Karpas-422 (cell line): Measurements from ENCODE around the gene ACTN3. TPM values are rescaled to one million over a fixed set of nuclear protein-coding genes. Genes with fewer than 3 reads are reported as not detected.

ENCODE experiments used
- DNase-seq: peaks from one replicate; pipeline ENCODE4 v3.0.0-alpha.2; 2015
- H2AFZ ChIP-seq: fragments of 200-600 bp; sonication (generic); 2 replicates; pipeline ENCODE4 v1.6.1; 2014; ENCODE audit warnings: antibody characterized with exemption, low read length, mixed read lengths
- H3K27ac ChIP-seq: fragments of 200-600 bp; sonication (generic); 2 replicates; pipeline ENCODE4 v1.5.1; 2014; ENCODE audit warnings: mild to moderate bottlenecking, low read length, moderate library complexity
- H3K27me3 ChIP-seq: fragments of 200-600 bp; sonication (generic); 2 replicates; pipeline ENCODE4 v1.6.1; 2014; ENCODE audit warnings: low read length, mixed read lengths
- H3K36me3 ChIP-seq: fragments of 200-600 bp; sonication (generic); 2 replicates; pipeline ENCODE4 v1.6.1; 2014; ENCODE audit warnings: low read length, mixed read lengths; ENCODE audit not compliant: insufficient read depth
- H3K4me1 ChIP-seq: fragments of 200-600 bp; sonication (generic); 2 replicates; pipeline ENCODE4 v1.6.1; 2014; ENCODE audit warnings: mild to moderate bottlenecking, low read length, mixed read lengths
- H3K4me2 ChIP-seq: fragments of 200-600 bp; sonication (generic); 2 replicates; pipeline ENCODE4 v1.6.1; 2014; ENCODE audit warnings: low read length, low read depth, mild to moderate bottlenecking; ENCODE audit not compliant: poor library complexity, severe bottlenecking
- H3K4me3 ChIP-seq: fragments of 200-600 bp; sonication (generic); 2 replicates; pipeline ENCODE4 v1.5.1; 2014; ENCODE audit warnings: mild to moderate bottlenecking, antibody characterized with exemption, low read length, mixed read lengths
- H3K79me2 ChIP-seq: fragments of 200-600 bp; sonication (generic); 2 replicates; pipeline ENCODE4 v1.6.1; 2014; ENCODE audit warnings: mild to moderate bottlenecking, low read length, mixed read lengths
- H3K9ac ChIP-seq: fragments of 200-600 bp; sonication (generic); 2 replicates; pipeline ENCODE4 v1.6.0; 2014; ENCODE audit warnings: low read length
- H3K9me2 ChIP-seq: fragments of 200-600 bp; sonication (generic), shearing (Covaris generic); replicated peaks from 2 replicates; pipeline ENCODE4 v1.6.0; 2014; ENCODE audit warnings: mild to moderate bottlenecking, low read length, moderate library complexity; ENCODE audit not compliant: insufficient read depth
- H3K9me3 ChIP-seq: fragments of 300-700, 200-600 bp; sonication (generic); 2 replicates; pipeline ENCODE4 v1.6.1; 2014; ENCODE audit warnings: low read length, mixed read lengths
- H4K20me1 ChIP-seq: fragments of 200-600 bp; sonication (generic); 2 replicates; pipeline ENCODE4 v1.6.1; 2014; ENCODE audit warnings: mild to moderate bottlenecking, antibody characterized with exemption, low read length, low read depth; ENCODE audit not compliant: insufficient read depth
- total RNA-seq: library from RNA; depleted of rRNA; stranded (reverse); fragments of >200 nt; shearing (Covaris generic); gene quantifications from 2 replicates; pipeline ENCODE4 v1.2.3, GENCODE V29; 2014; ENCODE audit warnings: low replicate concordance

The ACTN3 gene
- total RNA-seq, 1 experiment from 2014 or later = not detected

DNA sequence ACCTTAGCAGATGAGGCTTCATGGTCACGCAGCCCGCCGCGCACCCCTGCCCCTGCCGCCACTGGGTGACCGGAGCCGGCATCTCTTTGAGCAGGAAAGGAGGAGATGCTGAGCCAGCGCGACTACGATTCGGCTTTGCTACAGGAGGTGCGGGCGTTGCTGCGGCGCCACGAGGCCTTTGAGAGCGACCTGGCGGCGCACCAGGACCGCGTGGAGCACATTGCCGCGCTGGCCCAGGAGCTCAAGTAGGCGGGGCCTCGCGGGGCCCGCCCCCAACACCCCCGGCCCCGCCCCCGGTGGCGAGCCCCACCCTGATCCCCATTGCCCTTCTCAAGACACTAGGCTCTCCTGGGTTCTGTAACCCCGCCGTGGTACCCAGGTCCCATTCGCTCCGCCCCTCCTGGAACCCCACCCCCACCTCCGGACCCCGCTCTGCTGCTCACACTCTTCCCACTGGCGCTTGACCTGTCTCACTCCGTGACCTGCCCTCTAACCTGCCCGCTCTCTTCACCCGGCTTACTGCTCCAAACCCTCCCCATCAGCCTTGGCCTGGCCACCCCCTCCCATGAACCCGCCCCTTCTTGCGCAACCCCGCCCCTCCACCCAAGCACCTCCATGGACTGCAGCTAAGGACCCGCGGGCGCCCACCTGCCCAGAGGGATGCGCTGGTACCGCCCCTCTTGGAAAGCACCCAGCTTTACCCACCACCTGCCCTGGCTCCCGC, 12.6 kb downstream of the ACTN3 start:
- H3K4me1 ChIP-seq = no peaks in the 10 kb centered on the region
- H3K27me3 ChIP-seq = no peaks in the 10 kb centered on the region
- H3K9me3 ChIP-seq = no peaks in the 10 kb centered on the region
- H3K27ac ChIP-seq = no peak overlapping the region
- H3K36me3 ChIP-seq = no peaks in the 10 kb centered on the region
- no peaks in the 10 kb centered on the region for H4K20me1 ChIP-seq
- H3K9me2 ChIP-seq = no peaks in the 10 kb centered on the region
- DNase-seq = no peak
- H3K4me2 ChIP-seq = no peak overlapping the region
- no peaks in the 10 kb centered on the region for H3K79me2 ChIP-seq
- H3K9ac ChIP-seq = no peak overlapping the region
- H3K4me3 ChIP-seq = no peak overlapping the region
- no peak overlapping the region for H2AFZ ChIP-seq

- Histone ChIP-seq H3K27me3 (no peaks in the 10 kb centered on the region), H3K9me2 (no peaks in the 10 kb centered on the region), H3K9me3 (no peaks in the 10 kb centered on the region), H2AFZ (no peak overlapping the region), H3K27ac (no peak overlapping the region), H3K4me2 (no peak overlapping the region), H3K9ac (no peak overlapping the region), H3K79me2 (no peaks in the 10 kb centered on the region), H3K4me1 (no peaks in the 10 kb centered on the region), H4K20me1 (no peaks in the 10 kb centered on the region), H3K36me3 (no peaks in the 10 kb centered on the region), H3K4me3 (no peak overlapping the region)
- no peak for DNase-seq
Measured at GRCh38 chr11:66559866-66560676, 13.4 kb downstream of the ACTN3 start.

- Histone ChIP-seq H3K79me2 (no peaks in the 10 kb centered on the region), H3K9ac (no peak overlapping the region), H4K20me1 (no peaks in the 10 kb centered on the region), H3K4me3 (no peak overlapping the region), H3K9me2 (no peaks in the 10 kb centered on the region), H3K27me3 (no peaks in the 10 kb centered on the region), H3K27ac (no peak overlapping the region), H3K4me2 (no peak overlapping the region), H3K4me1 (no peaks in the 10 kb centered on the region), H3K9me3 (no peaks in the 10 kb centered on the region), H3K36me3 (no peaks in the 10 kb centered on the region), H2AFZ (no peak overlapping the region)
- DNase-seq = no peak
Measured at GRCh38 chr11:66561178-66561974, 14.7 kb downstream of the ACTN3 start.

- Histone ChIP-seq H3K4me2 (no peak overlapping the region), H3K27ac (no peak overlapping the region), H3K9me2 (no peaks in the 10 kb centered on the region), H3K36me3 (no peaks in the 10 kb centered on the region), H3K4me3 (no peak overlapping the region), H3K9me3 (no peaks in the 10 kb centered on the region), H2AFZ (no peak overlapping the region), H4K20me1 (no peaks in the 10 kb centered on the region), H3K79me2 (no peaks in the 10 kb centered on the region), H3K27me3 (no peaks in the 10 kb centered on the region), H3K9ac (no peak overlapping the region), H3K4me1 (no peaks in the 10 kb centered on the region)
- no peak for DNase-seq
Measured at GRCh38 chr11:66561975-66562248, 15.2 kb downstream of the ACTN3 start.

GRCh38 chr11:66562275-66562674, 15.6 kb downstream of the ACTN3 start:
- no peaks in the 10 kb centered on the region for H3K36me3 ChIP-seq
- H3K4me2 ChIP-seq = no peak overlapping the region
- no peaks in the 10 kb centered on the region for H3K9me2 ChIP-seq
- H3K79me2 ChIP-seq = no peaks in the 10 kb centered on the region
- no peak overlapping the region for H3K27ac ChIP-seq
- no peak overlapping the region for H3K4me3 ChIP-seq
- DNase-seq = no peak
- no peaks in the 10 kb centered on the region for H3K27me3 ChIP-seq
- H2AFZ ChIP-seq = no peak overlapping the region
- H3K9ac ChIP-seq = no peak overlapping the region
- H3K4me1 ChIP-seq = no peaks in the 10 kb centered on the region
- no peaks in the 10 kb centered on the region for H3K9me3 ChIP-seq
- no peaks in the 10 kb centered on the region for H4K20me1 ChIP-seq

- H3K9me2 ChIP-seq = no peaks in the 10 kb centered on the region
- H3K4me2 ChIP-seq = no peak overlapping the region
- H3K4me3 ChIP-seq = no peak overlapping the region
- H2AFZ ChIP-seq = no peak overlapping the region
- H3K9ac ChIP-seq = no peak overlapping the region
- H3K36me3 ChIP-seq = no peaks in the 10 kb centered on the region
- no peaks in the 10 kb centered on the region for H3K9me3 ChIP-seq
- H3K27ac ChIP-seq = no peak overlapping the region
- no peaks in the 10 kb centered on the region for H4K20me1 ChIP-seq
- no peaks in the 10 kb centered on the region for H3K27me3 ChIP-seq
- no peaks in the 10 kb centered on the region for H3K79me2 ChIP-seq
- H3K4me1 ChIP-seq = no peaks in the 10 kb centered on the region
- DNase-seq = no peak
Measured at GRCh38 chr11:66562907-66563583, 16.3 kb downstream of the ACTN3 start.

- H3K9ac ChIP-seq = no peak overlapping the region
- no peaks in the 10 kb centered on the region for H3K79me2 ChIP-seq
- H3K27me3 ChIP-seq = no peaks in the 10 kb centered on the region
- no peaks in the 10 kb centered on the region for H3K9me2 ChIP-seq
- DNase-seq = no peak
- no peak overlapping the region for H3K4me2 ChIP-seq
- H3K9me3 ChIP-seq = no peaks in the 10 kb centered on the region
- no peak overlapping the region for H2AFZ ChIP-seq
- no peaks in the 10 kb centered on the region for H3K36me3 ChIP-seq
- H3K4me3 ChIP-seq = no peak overlapping the region
- H3K4me1 ChIP-seq = no peaks in the 10 kb centered on the region
- no peaks in the 10 kb centered on the region for H4K20me1 ChIP-seq
- no peak overlapping the region for H3K27ac ChIP-seq
Measured at GRCh38 chr11:66563832-66564231, 17.1 kb downstream of the ACTN3 start.

GRCh38 chr11:66564538-66564937, 17.8 kb downstream of the ACTN3 start:
- H3K36me3 ChIP-seq = no peaks in the 10 kb centered on the region
- H3K4me3 ChIP-seq = no peak overlapping the region
- H3K9ac ChIP-seq = no peak overlapping the region
- H3K9me2 ChIP-seq = no peaks in the 10 kb centered on the region
- H2AFZ ChIP-seq = no peak overlapping the region
- H4K20me1 ChIP-seq = no peaks in the 10 kb centered on the region
- H3K27me3 ChIP-seq = no peaks in the 10 kb centered on the region
- no peak for DNase-seq
- H3K4me1 ChIP-seq = no peaks in the 10 kb centered on the region
- no peaks in the 10 kb centered on the region for H3K9me3 ChIP-seq
- H3K27ac ChIP-seq = no peak overlapping the region
- no peaks in the 10 kb centered on the region for H3K79me2 ChIP-seq
- no peak overlapping the region for H3K4me2 ChIP-seq
